SH-SY5Y (cell line): ENCODE measurements around the gene AKAP6.

ENCODE experiments used
- GATA2 ChIP-seq: IDR thresholded peaks from 2 replicates; pipeline ENCODE4 v1.6.1; 2011; ENCODE audit warnings: mild to moderate bottlenecking, low read depth, low read length
- GATA3 ChIP-seq: IDR thresholded peaks from 2 replicates; pipeline ENCODE4 v1.6.1; 2011; ENCODE audit warnings: low read depth, mild to moderate bottlenecking, low read length, moderate library complexity

DNA sequence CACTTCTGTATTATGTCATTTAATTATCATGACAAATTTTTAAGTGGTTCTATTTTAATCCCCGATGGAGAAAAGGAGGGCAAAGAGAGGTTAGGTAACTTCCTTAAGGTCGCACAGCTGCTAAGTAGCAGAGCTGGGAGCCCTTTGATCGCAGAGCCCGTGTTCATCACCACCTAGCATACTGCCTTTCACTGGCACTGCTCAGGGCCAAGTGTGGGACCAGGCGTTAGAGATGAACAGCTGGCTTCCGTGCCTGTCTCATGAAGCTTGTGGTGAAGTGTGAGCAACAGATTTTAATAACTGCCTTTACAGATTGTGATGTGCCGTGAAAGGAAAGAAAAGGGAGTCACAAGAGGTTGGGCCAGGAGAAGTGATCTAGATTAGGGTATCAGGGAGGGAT, 273.6 kb downstream of the AKAP6 start:
- TF ChIP-seq GATA2 (no peak), GATA3 (no peak)
